Posterior cingulate gyrus (tissue), 11 donors: ENCODE results near the gene FAM25A.

ENCODE experiments used
- DNase-seq, 10 donors: peaks; one replicate each; pipeline versions ENCODE4 v3.0.0 to v3.0.0-alpha.2; 2020 to 2021; ENCODE audit warnings: mixed read lengths in 3 of 10
- intact Hi-C: fragments of 100-400 bp; cut with DNase I; formaldehyde crosslinking; loops from one replicate; pipeline ENCODE4 v1.15.1; 2023

Gene FAM25A

GRCh38 chr10:87058171-87058570 lies 38.1 kb downstream of the FAM25A start:
- no peak for DNase-seq
- intact Hi-C loops = no loop called here

- DNase-seq = no peak
- intact Hi-C loops = no loop called here
Measured at GRCh38 chr10:87059401-87059800, 39.3 kb downstream of the FAM25A start.

DNA sequence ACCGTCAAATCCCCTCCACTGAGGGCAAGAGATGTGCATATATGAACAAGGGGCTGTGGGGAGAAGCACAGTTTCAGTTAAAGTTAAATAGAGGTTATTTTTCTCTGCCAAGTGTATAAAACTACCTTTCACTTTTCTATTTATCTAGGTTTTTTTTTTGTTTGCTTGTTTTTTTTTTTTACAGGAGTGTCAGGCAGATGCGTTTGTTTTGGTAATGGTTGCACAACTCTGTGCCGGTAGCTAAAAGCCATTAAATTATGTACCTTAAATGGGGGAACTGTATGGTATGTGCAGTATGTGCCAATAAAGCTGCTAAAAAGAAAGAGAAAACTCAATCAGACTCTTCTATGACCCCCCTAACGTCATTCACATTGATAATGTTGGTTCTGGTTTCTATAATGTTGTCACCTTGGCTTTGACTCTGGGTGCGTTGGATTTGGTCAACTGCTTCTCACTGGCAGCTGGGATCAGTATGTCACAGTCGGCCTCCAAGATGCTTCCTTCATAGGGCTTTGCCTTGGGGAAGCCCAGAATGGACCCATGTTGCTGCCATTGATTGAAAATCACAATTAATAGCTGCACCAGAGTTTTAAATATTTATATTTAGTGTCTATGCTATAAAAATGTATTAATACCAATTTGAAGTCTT lies 40.3 kb downstream of the FAM25A start:
- intact Hi-C loops = no loop called here
- DNase-seq = no peak

GRCh38 chr10:87064651-87065050 lies 44.6 kb downstream of the FAM25A start:
- peak in 4 of 10 donors; percentile 21 to 90 (median 32) for DNase-seq
- intact Hi-C loops = no loop called here

DNA sequence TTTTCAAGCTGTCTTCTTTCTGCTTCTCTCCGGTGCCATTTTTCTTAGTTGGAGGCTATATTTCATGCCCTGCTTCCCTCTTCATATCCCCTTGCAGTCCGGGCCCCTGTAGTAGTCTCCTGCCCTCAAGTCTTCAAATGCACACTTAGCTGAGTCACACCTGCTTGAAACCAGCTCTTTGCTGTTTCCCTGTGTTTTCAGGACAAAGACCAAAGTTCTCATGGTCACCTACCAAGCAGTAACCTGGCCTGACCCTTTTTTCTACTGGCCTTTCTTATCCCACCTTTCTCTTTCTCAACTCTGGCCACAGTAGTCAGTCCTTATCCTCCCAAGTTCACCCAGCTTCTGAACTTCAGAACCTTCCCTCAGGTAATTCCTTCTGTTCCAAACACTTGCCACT lies 46.1 kb downstream of the FAM25A start:
- DNase-seq = no peak
- intact Hi-C loops = no loop called here

DNA sequence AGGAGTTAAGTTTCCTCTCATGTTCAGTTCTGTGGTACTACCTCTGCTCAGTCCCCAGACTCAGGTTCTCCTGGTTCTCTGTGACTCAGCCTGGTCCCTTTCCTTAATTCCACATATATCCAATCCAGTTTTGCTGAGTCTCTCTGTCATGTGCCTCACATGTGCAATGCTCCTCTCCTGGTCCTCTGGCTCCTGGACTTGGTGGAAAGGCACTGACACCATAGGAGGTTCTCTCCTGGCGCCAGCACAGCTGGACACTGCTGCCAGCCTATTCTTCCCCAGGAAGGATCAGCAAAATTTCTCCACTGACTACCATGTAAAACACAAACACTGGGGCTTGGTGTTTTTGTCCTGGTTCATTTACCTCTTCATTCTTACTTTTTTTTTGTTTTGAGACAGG lies 46.8 kb downstream of the FAM25A start:
- intact Hi-C loops = no loop called here
- no peak for DNase-seq

GRCh38 chr10:87068281-87068680 lies 48.2 kb downstream of the FAM25A start:
- intact Hi-C loops = no loop called here
- no peak for DNase-seq

- intact Hi-C loops = no loop called here
- no peak for DNase-seq
Measured at GRCh38 chr10:87072449-87072848, 52.4 kb downstream of the FAM25A start.
